Natural killer cell treated with Interleukin-12 subunit alpha and Interleukin-12 subunit beta and Interleukin-15 and Interleukin-18, amount 100 ng/mL, for 72 hours (primary cell): ENCODE data around the gene SCCPDH. TPM values are rescaled to one million over a fixed set of nuclear protein-coding genes. Genes with fewer than 3 reads are reported as not detected.
"Not testable (repeated sequence)": the region's sequence is repeated elsewhere in the genome, so short reads cannot be mapped to it uniquely, and the experiment has no call there.

Experiments used
- ATAC-seq, 2 donors: fragments of 150-1000 bp; cut with Tn5 transposase in 1 of 2; sonication (Bioruptor Pico), chemical (Tn5 transposase) in 1 of 2; 2 replicates each; pipeline ENCODE4 v1.10.0; 2021
- DNase-seq: peaks from one replicate; pipeline ENCODE4 v3.0.0; 2022; ENCODE audit warnings: low spot score
- H3K27ac Mint-ChIP-seq, 2 donors: 1 replicate in 1 of 2; 2 replicates in 1 of 2; pipeline ENCODE4 v1.8.0; 2022; ENCODE audit warnings: mixed read lengths in 2 of 2, mild to moderate bottlenecking in 1 of 2, moderate library complexity in 1 of 2
- H3K27me3 Mint-ChIP-seq, 2 donors: 1 replicate in 1 of 2; 2 replicates in 1 of 2; pipeline ENCODE4 v1.8.0; 2022; ENCODE audit warnings: mixed read lengths in 2 of 2
- H3K36me3 Mint-ChIP-seq: one replicate; pipeline ENCODE4 v1.8.0; 2022; ENCODE audit warnings: mixed read lengths
- H3K4me1 Mint-ChIP-seq, 2 donors: 1 replicate in 1 of 2; 2 replicates in 1 of 2; pipeline ENCODE4 v1.8.0; 2022; ENCODE audit warnings: low read depth in 2 of 2, mixed read lengths in 2 of 2, mild to moderate bottlenecking in 1 of 2
- H3K4me3 Mint-ChIP-seq: one replicate; pipeline ENCODE4 v1.8.0; 2022; ENCODE audit warnings: mixed read lengths
- H3K9me3 Mint-ChIP-seq: 2 replicates; pipeline ENCODE4 v1.8.0; 2022; ENCODE audit warnings: mixed read lengths
- total RNA-seq, 2 donors: library from RNA; stranded (reverse); gene quantifications; one replicate each; pipeline ENCODE4 v1.2.3, GENCODE V29; 2022

Gene SCCPDH
- total RNA-seq, 2 donors from 2014 or later, result 12.3 to 18.2 TPM

GRCh38 chr1:246691622-246692495 lies 32.4 kb upstream of the SCCPDH start:
- Mint-ChIP-seq H3K36me3 (no peaks in the 10 kb centered on the region), H3K9me3 (peaks cover 5% of the 10 kb centered on the region), H3K4me1 (peaks cover 0 to 7% of the 10 kb centered on the region in 2 donors), H3K4me3 (no peak overlapping the region), H3K27me3 (peaks cover 0 to 3% of the 10 kb centered on the region in 2 donors), H3K27ac (peak overlapping the region in 1 of 2 donors; percentile 66)
- ATAC-seq (no peak), DNase-seq (no peak)

GRCh38 chr1:246694213-246694895 lies 29.9 kb upstream of the SCCPDH start:
- H3K9me3 Mint-ChIP-seq, H3K27me3 Mint-ChIP-seq, H3K36me3 Mint-ChIP-seq, H3K27ac Mint-ChIP-seq, H3K4me3 Mint-ChIP-seq, DNase-seq, ATAC-seq: not testable (repeated sequence)
- H3K4me1 Mint-ChIP-seq, result peaks cover 10 to 14% of the 10 kb centered on the region in 2 donors

- Mint-ChIP-seq H3K4me1 (peaks cover 11 to 12% of the 10 kb centered on the region in 2 donors), H3K27ac (no peak overlapping the region)
- no peak for ATAC-seq
Measured at GRCh38 chr1:246695136-246695535, 29.1 kb upstream of the SCCPDH start.

GRCh38 chr1:246695666-246696065 lies 28.5 kb upstream of the SCCPDH start:
- no peaks in the 10 kb centered on the region for H3K36me3 Mint-ChIP-seq
- H3K27ac Mint-ChIP-seq, result no peak overlapping the region
- peaks cover 5% of the 10 kb centered on the region for H3K9me3 Mint-ChIP-seq
- DNase-seq, result no peak
- no peaks in the 10 kb centered on the region for H3K27me3 Mint-ChIP-seq
- ATAC-seq, result no peak
- no peak overlapping the region for H3K4me3 Mint-ChIP-seq
- peaks cover 11 to 12% of the 10 kb centered on the region in 2 donors for H3K4me1 Mint-ChIP-seq

More at GRCh38 chr1:246695136-246695535, 29.1 kb upstream of the SCCPDH start:
- Mint-ChIP-seq H3K9me3 (peaks cover 5% of the 10 kb centered on the region), H3K4me3 (no peak overlapping the region), H3K36me3 (no peaks in the 10 kb centered on the region), H3K27me3 (no peaks in the 10 kb centered on the region)
- no peak for DNase-seq

- DNase-seq (no peak), ATAC-seq (no peak)
- Mint-ChIP-seq H3K4me3 (peak overlapping the region; percentile 55), H3K9me3 (peaks cover 5% of the 10 kb centered on the region), H3K27me3 (peaks cover 0 to 1% of the 10 kb centered on the region in 2 donors), H3K36me3 (no peaks in the 10 kb centered on the region), H3K4me1 (peaks cover 11 to 12% of the 10 kb centered on the region in 2 donors), H3K27ac (peak overlapping the region; percentile 70 to 88)
Measured at GRCh38 chr1:246698466-246699094, 25.6 kb upstream of the SCCPDH start.

GRCh38 chr1:246699095-246699735 lies 25.0 kb upstream of the SCCPDH start:
- no peaks in the 10 kb centered on the region for H3K36me3 Mint-ChIP-seq
- peak overlapping the region; percentile 55 for H3K4me3 Mint-ChIP-seq

GRCh38 chr1:246703581-246703980 lies 20.6 kb upstream of the SCCPDH start:
- DNase-seq (no peak), ATAC-seq (no peak)
- Mint-ChIP-seq H3K4me1 (peaks cover 5 to 9% of the 10 kb centered on the region in 2 donors), H3K36me3 (no peaks in the 10 kb centered on the region), H3K27ac (no peak overlapping the region), H3K27me3 (peaks cover 2 to 7% of the 10 kb centered on the region in 2 donors), H3K9me3 (no peaks in the 10 kb centered on the region), H3K4me3 (no peak overlapping the region)

More at GRCh38 chr1:246699095-246699735, 25.0 kb upstream of the SCCPDH start:
- Mint-ChIP-seq H3K27me3 (peaks cover under 1 to 2% of the 10 kb centered on the region in 2 donors), H3K27ac (peak overlapping the region; percentile 70 to 88), H3K9me3 (peaks cover 5% of the 10 kb centered on the region), H3K4me1 (peaks cover 11 to 12% of the 10 kb centered on the region in 2 donors)
- ATAC-seq (peak; percentile 95 to 99), DNase-seq (peak; percentile 90)

GRCh38 chr1:246705368-246705767 lies 18.8 kb upstream of the SCCPDH start:
- Mint-ChIP-seq H3K27ac (no peak overlapping the region), H3K4me3 (no peak overlapping the region), H3K36me3 (peaks cover 4% of the 10 kb centered on the region), H3K4me1 (peaks cover 5% of the 10 kb centered on the region in 2 donors), H3K9me3 (peaks cover 3% of the 10 kb centered on the region), H3K27me3 (peaks cover 7 to 9% of the 10 kb centered on the region in 2 donors)
- DNase-seq (no peak), ATAC-seq (no peak)

GRCh38 chr1:246708166-246708565 lies 16.0 kb upstream of the SCCPDH start:
- Mint-ChIP-seq H3K27ac (no peak overlapping the region), H3K4me1 (peaks cover 5 to 7% of the 10 kb centered on the region in 2 donors), H3K9me3 (peaks cover 3% of the 10 kb centered on the region), H3K27me3 (peaks cover 7 to 14% of the 10 kb centered on the region in 2 donors), H3K36me3 (peaks cover 4% of the 10 kb centered on the region), H3K4me3 (no peak overlapping the region)
- DNase-seq (no peak), ATAC-seq (no peak)

GRCh38 chr1:246709196-246709595 lies 15.0 kb upstream of the SCCPDH start:
- Mint-ChIP-seq H3K36me3 (peaks cover 4% of the 10 kb centered on the region), H3K27me3 (peaks cover 7 to 12% of the 10 kb centered on the region in 2 donors), H3K9me3 (peaks cover 3% of the 10 kb centered on the region), H3K27ac (no peak overlapping the region), H3K4me1 (peaks cover 5 to 7% of the 10 kb centered on the region in 2 donors), H3K4me3 (no peak overlapping the region)
- ATAC-seq, result no peak
- DNase-seq, result no peak

- H3K4me3 Mint-ChIP-seq, result no peak overlapping the region
- peaks cover 4% of the 10 kb centered on the region for H3K36me3 Mint-ChIP-seq
- DNase-seq, result no peak
- peaks cover 1 to 12% of the 10 kb centered on the region in 2 donors for H3K27me3 Mint-ChIP-seq
- H3K4me1 Mint-ChIP-seq, result peaks cover 5 to 7% of the 10 kb centered on the region in 2 donors
- ATAC-seq, result no peak
- peak overlapping the region in 1 of 2 donors; percentile 36 for H3K27ac Mint-ChIP-seq
- peaks cover 3% of the 10 kb centered on the region for H3K9me3 Mint-ChIP-seq
Measured at GRCh38 chr1:246709835-246710234, 14.4 kb upstream of the SCCPDH start.

- ATAC-seq (no peak), DNase-seq (no peak)
- no peak overlapping the region for H3K4me3 Mint-ChIP-seq
- H3K9me3 Mint-ChIP-seq, result peaks cover 3% of the 10 kb centered on the region
- peaks cover 7 to 22% of the 10 kb centered on the region in 2 donors for H3K27me3 Mint-ChIP-seq
- H3K27ac Mint-ChIP-seq, result no peak overlapping the region
- H3K36me3 Mint-ChIP-seq, result peaks cover 4% of the 10 kb centered on the region
- H3K4me1 Mint-ChIP-seq, result peaks cover 5 to 7% of the 10 kb centered on the region in 2 donors
Measured at GRCh38 chr1:246711548-246712003, 12.6 kb upstream of the SCCPDH start.

GRCh38 chr1:246712428-246712827 lies 11.8 kb upstream of the SCCPDH start:
- not testable (repeated sequence) for H3K4me3 Mint-ChIP-seq, H3K27ac Mint-ChIP-seq, ATAC-seq, DNase-seq, H3K36me3 Mint-ChIP-seq, H3K4me1 Mint-ChIP-seq, H3K9me3 Mint-ChIP-seq
- H3K27me3 Mint-ChIP-seq, result peaks cover 15 to 26% of the 10 kb centered on the region in 2 donors
